Stomach (tissue), 9 donors: ENCODE results near the gene PDE4C. TPM values are rescaled to one million over a fixed set of nuclear protein-coding genes. Genes with fewer than 3 reads are reported as not detected.
A peak's percentile ranks its signal among the peaks of the same experiment; 100 is the strongest.

Experiments
- DNase-seq, 2 donors: peaks; one replicate each; pipeline versions ENCODE4 v3.0.0 to v3.0.0-alpha.2; 2013 to 2019
- H3K27ac ChIP-seq, 5 donors: fragments of 200-600 bp in 4 of 5; sonication (generic) in 4 of 5; one replicate each; pipeline ENCODE4 v1.5.1; 2013 to 2019; ENCODE audit warnings: mild to moderate bottlenecking in 1 of 5, moderate library complexity in 1 of 5
- H3K27me3 ChIP-seq, 3 donors: fragments of 200-600 bp; sonication (generic); one replicate each; pipeline ENCODE4 v1.5.1; 2017 to 2019; ENCODE audit warnings: mixed run types in 1 of 3
- H3K36me3 ChIP-seq, 4 donors: fragments of 200-600 bp; sonication (generic); 1 replicate in 3 of 4; 2 replicates in 1 of 4; pipeline ENCODE4 v1.5.1; 2016 to 2019
- H3K4me1 ChIP-seq, 4 donors: fragments of 200-600 bp; sonication (generic); one replicate each; pipeline ENCODE4 v1.5.1; 2016 to 2019
- H3K4me3 ChIP-seq, 4 donors: fragments of 200-600 bp; sonication (generic) in 3 of 4; one replicate each; pipeline ENCODE4 v1.5.1; 2016 to 2019; ENCODE audit warnings: mild to moderate bottlenecking in 1 of 4
- H3K9me3 ChIP-seq, 4 donors: fragments of 200-600 bp; sonication (generic); one replicate each; pipeline ENCODE4 v1.5.1; 2016 to 2019
- CTCF ChIP-seq, 7 experiments: fragments of 450-650 bp in 4 of 7; fragments of 200-600 bp in 3 of 7; sonication (generic) in 3 of 7; IDR thresholded peaks; one replicate each; pipeline ENCODE4 v1.5.1; 2016 to 2019; ENCODE audit warnings: antibody characterized with exemption in 7 of 7, control low read depth in 2 of 7, mild to moderate bottlenecking in 1 of 7
- EP300 ChIP-seq: sonication (generic); formaldehyde crosslinking; IDR thresholded peaks from one replicate; pipeline ENCODE4 v1.6.1; 2017; ENCODE audit warnings: antibody characterized with exemption
- POLR2A ChIP-seq, 4 donors: fragments of 450-650 bp; IDR thresholded peaks; one replicate each; pipeline ENCODE4 v1.6.1; 2016; ENCODE audit warnings: antibody characterized with exemption in 4 of 4, control low read depth in 2 of 4, mild to moderate bottlenecking in 1 of 4, moderate library complexity in 1 of 4
- POLR2AphosphoS5 ChIP-seq, 3 donors: sonication (generic); formaldehyde crosslinking; IDR thresholded peaks; one replicate each; pipeline ENCODE4 v1.6.1; 2016; ENCODE audit warnings: antibody characterized with exemption in 3 of 3
- WGBS, 5 donors: extraction: QIAGEN DNeasy Blood & Tissue Kit in 3 of 5; methylation state at CpG; one replicate each; pipeline versions ENCODE4 v1.1.5 to v1.1.7; 2013 to 2018; 5-methylcytosine and 5-hydroxymethylcytosine counted together
- intact Hi-C: fragments of 100-400 bp; cut with DNase I; formaldehyde crosslinking; loops from one replicate; pipeline ENCODE4 v1.15.1; 2023; ENCODE audit warnings: low total_unique reads
- polyA plus RNA-seq, 3 donors: library from polyadenylated mRNA; stranded (reverse); fragments of 200-250 nt; gene quantifications; one replicate each; pipeline ENCODE4 v1.2.3, GENCODE V29; 2013
- total RNA-seq, 5 donors: library from RNA; depleted of rRNA; stranded (reverse); fragments of >200 nt; gene quantifications; one replicate each; pipeline versions ENCODE4 v1.1.0 to v1.2.3, GENCODE V29; 2014 to 2016
- donor health status: healthy with polysubstance abuse.
- donor health status: Bipolar disorder and iron deficiency.
- donor health status: healthy.

The PDE4C gene
- total and polyA plus RNA-seq, 8 donors, result 0.87 to 25.4 (median 7.0) TPM; not detected in 2

- intact Hi-C loops, result no loop called here
- WGBS, 5 donors, result 36 to 55% (median 47%) methylated on average over 5 of the region's 5 CpGs
Measured at GRCh38 chr19:18191640-18192062, 34.6 kb downstream of the PDE4C start.

GRCh38 chr19:18190278-18190677 lies 36.0 kb downstream of the PDE4C start:
- Histone ChIP-seq H3K27me3 (no peaks in the 10 kb centered on the region), H3K27ac (no peak overlapping the region), H3K4me1 (peaks cover 18 to 31% (median 28%) of the 10 kb centered on the region in 4 donors), H3K36me3 (no peaks in the 10 kb centered on the region), H3K9me3 (no peaks in the 10 kb centered on the region), H3K4me3 (no peak overlapping the region)
- TF ChIP-seq POLR2AphosphoS5 (IDR thresholded peaks at IDR 0.05) (no peak), CTCF (IDR thresholded peaks at IDR 0.05) (no peak), POLR2A (IDR thresholded peaks at IDR 0.05) (no peak), EP300 (no peak)
- DNase-seq, result no peak
- intact Hi-C loops, result no loop called here
- 82 to 95% (median 90%) methylated on average over 4 of the region's 4 CpGs for WGBS, 5 donors

More at GRCh38 chr19:18191640-18192062, 34.6 kb downstream of the PDE4C start:
- H3K36me3 ChIP-seq, result peaks cover 6 to 12% (median 12%) of the 10 kb centered on the region in 4 donors
- peaks cover 18 to 34% (median 28%) of the 10 kb centered on the region in 4 donors for H3K4me1 ChIP-seq
- peak overlapping the region; percentile 52 to 72 (median 60) for H3K4me3 ChIP-seq
- no peaks in the 10 kb centered on the region for H3K9me3 ChIP-seq
- no peak for TF ChIP-seq POLR2A (IDR thresholded peaks at IDR 0.05)
- TF ChIP-seq EP300, result no peak
- TF ChIP-seq CTCF (IDR thresholded peaks at IDR 0.05), result no peak
- no peak for TF ChIP-seq POLR2AphosphoS5 (IDR thresholded peaks at IDR 0.05)
- peak overlapping the region; percentile 81 to 98 (median 98) for H3K27ac ChIP-seq
- no peaks in the 10 kb centered on the region for H3K27me3 ChIP-seq
- no peak for DNase-seq

GRCh38 chr19:18185538-18185937 lies 40.7 kb downstream of the PDE4C start:
- no peak for DNase-seq
- no peak overlapping the region for H3K4me3 ChIP-seq
- no peaks in the 10 kb centered on the region for H3K9me3 ChIP-seq
- intact Hi-C loops, result no loop called here
- no peaks in the 10 kb centered on the region for H3K36me3 ChIP-seq
- peaks cover 0 to 7% (median 2%) of the 10 kb centered on the region in 4 donors for H3K4me1 ChIP-seq
- no peak overlapping the region for H3K27ac ChIP-seq
- H3K27me3 ChIP-seq, result no peaks in the 10 kb centered on the region
- TF ChIP-seq POLR2A (IDR thresholded peaks at IDR 0.05) (no peak), EP300 (no peak), CTCF (IDR thresholded peaks at IDR 0.05) (no peak), POLR2AphosphoS5 (IDR thresholded peaks at IDR 0.05) (no peak)
- 58 to 77% (median 75%) methylated on average over 6 of the region's 6 CpGs for WGBS, 5 donors

GRCh38 chr19:18183529-18183928 lies 42.7 kb downstream of the PDE4C start:
- peak in 1 of 2 donors; percentile 40 for DNase-seq
- intact Hi-C loops, result no loop called here
- TF ChIP-seq EP300 (no peak), CTCF (IDR thresholded peaks at IDR 0.05) (no peak), POLR2AphosphoS5 (IDR thresholded peaks at IDR 0.05) (no peak), POLR2A (IDR thresholded peaks at IDR 0.05) (no peak)
- H3K9me3 ChIP-seq, result no peaks in the 10 kb centered on the region
- H3K36me3 ChIP-seq, result peaks cover 0 to 6% (median 0%) of the 10 kb centered on the region in 4 donors
- H3K27me3 ChIP-seq, result no peaks in the 10 kb centered on the region
- H3K4me3 ChIP-seq, result no peak overlapping the region
- H3K4me1 ChIP-seq, result peaks cover 0 to 7% (median 2%) of the 10 kb centered on the region in 4 donors
- H3K27ac ChIP-seq, result peak overlapping the region in 2 of 5 donors; percentile 38 to 47
